HFFc6 (cell line): ENCODE results near the gene CDK6. TPM values are rescaled to one million over a fixed set of nuclear protein-coding genes. Genes with fewer than 3 reads are reported as not detected.
A peak's percentile ranks its signal among the peaks of the same experiment; 100 is the strongest.

Source experiments
- DNase-seq: peaks from one replicate; pipeline ENCODE4 v3.0.0-alpha.2; 2018
- H3K27ac Mint-ChIP-seq: 2 replicates; pipeline ENCODE4 v1.8.0; 2020; ENCODE audit warnings: mild to moderate bottlenecking, mixed read lengths
- H3K27me3 Mint-ChIP-seq: 2 replicates; pipeline ENCODE4 v1.8.0; 2021; ENCODE audit warnings: mild to moderate bottlenecking, moderate library complexity, mixed read lengths; ENCODE audit not compliant: insufficient read depth
- H3K36me3 Mint-ChIP-seq: 2 replicates; pipeline ENCODE4 v1.8.0; 2021; ENCODE audit warnings: low read depth, mixed read lengths
- H3K4me1 Mint-ChIP-seq: 2 replicates; pipeline ENCODE4 v1.8.0; 2020; ENCODE audit warnings: low read depth, mixed read lengths
- H3K4me3 Mint-ChIP-seq: 2 replicates; pipeline ENCODE4 v1.8.0; 2020; ENCODE audit warnings: mild to moderate bottlenecking, moderate library complexity, mixed read lengths
- H3K9me3 Mint-ChIP-seq: 2 replicates; pipeline ENCODE4 v1.8.0; 2020; ENCODE audit warnings: mild to moderate bottlenecking, mixed read lengths
- CTCF ChIP-seq: fragments of 200-600 bp; sonication (generic); IDR thresholded peaks from 2 replicates; pipeline ENCODE4 v1.5.0; 2021; ENCODE audit warnings: antibody characterized with exemption, mild to moderate bottlenecking
- total RNA-seq, 6 experiments: library from RNA; stranded (reverse); fragmentation: NEBNext Ultra II Directional; extraction: Animal tissue kit (Norgen Biotek cat#: 25700); gene quantifications; 2 replicates in 1 of 6; 3 replicates in 5 of 6; pipeline ENCODE4 v1.2.3, GENCODE V29; 2021

The CDK6 gene
- total RNA-seq, 6 experiments from 2014 or later, result 54.5 to 90.0 (median 58.9) TPM

DNA sequence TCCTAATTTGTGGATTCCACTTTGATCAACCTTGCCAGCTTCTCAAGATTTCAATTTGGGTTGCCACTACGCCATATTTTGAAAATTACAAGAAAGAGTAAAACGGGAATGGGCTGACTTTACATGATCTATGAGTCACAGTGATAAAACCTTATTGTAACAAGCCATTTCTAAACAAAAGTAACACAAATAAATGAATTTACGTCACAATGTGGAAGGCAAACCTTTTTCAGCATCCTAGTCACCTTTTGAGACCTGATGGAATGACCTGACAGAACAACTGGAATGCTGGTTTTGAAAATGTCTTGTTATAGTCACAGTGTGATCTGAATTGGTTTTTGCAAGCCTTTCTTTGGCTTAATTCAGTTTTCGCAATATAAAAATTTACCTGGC lies 85.9 kb downstream of the CDK6 start:
- no peak for DNase-seq
- Mint-ChIP-seq H3K9me3 (peaks cover 4% of the 10 kb centered on the region; the same call in 1 of the 2 replicates), H3K27ac (peak overlapping the region; percentile 78), H3K36me3 (peaks cover 50% of the 10 kb centered on the region), H3K4me1 (peaks cover 96% of the 10 kb centered on the region), H3K4me3 (peak overlapping the region; percentile 54), H3K27me3 (peaks cover 4% of the 10 kb centered on the region; the same call in 1 of the 2 replicates)
- no peak for TF ChIP-seq CTCF

DNA sequence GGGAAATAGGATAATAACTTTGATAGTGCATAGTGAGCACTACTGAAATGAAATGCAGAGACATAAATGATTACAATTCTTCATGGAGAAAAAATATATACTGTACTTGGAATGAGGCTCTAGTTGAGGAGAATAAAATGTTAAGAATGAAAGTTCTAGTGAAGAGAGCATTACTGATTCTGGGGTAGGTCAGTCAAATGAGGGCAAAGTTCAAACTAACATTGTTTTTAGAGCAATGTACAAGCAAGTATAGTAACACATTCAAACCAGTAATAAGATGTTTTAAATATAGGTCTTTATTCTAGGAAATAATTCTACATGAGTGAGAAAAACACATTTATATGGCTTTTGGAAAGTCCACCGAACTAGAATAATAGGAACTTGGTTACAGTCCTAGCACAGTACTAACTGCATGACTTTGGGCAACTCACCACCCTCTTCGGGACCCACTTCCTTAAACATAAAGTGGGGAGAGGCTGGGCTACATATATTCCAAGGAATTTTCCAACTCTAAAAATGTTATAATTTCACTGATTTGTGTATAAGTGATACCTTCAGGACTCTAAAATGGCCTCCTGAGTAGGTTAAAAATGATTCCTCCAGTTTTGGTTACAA lies 86.4 kb downstream of the CDK6 start:
- Mint-ChIP-seq H3K4me3 (peak overlapping the region; percentile 54), H3K27me3 (peaks cover 2% of the 10 kb centered on the region; the same call in 1 of the 2 replicates)

GRCh38 chr7:92749327-92749755 lies 87.0 kb downstream of the CDK6 start:
- Mint-ChIP-seq H3K27ac (peak overlapping the region; percentile 53), H3K4me1 (peaks cover 87% of the 10 kb centered on the region), H3K4me3 (peak overlapping the region; percentile 39), H3K36me3 (peaks cover 42% of the 10 kb centered on the region), H3K9me3 (peaks cover 4% of the 10 kb centered on the region; the same call in 1 of the 2 replicates), H3K27me3 (no peaks in the 10 kb centered on the region)
- DNase-seq, result no peak
- TF ChIP-seq CTCF, result no peak

More for the DNA sequence above, 86.4 kb downstream of the CDK6 start:
- peaks cover 48% of the 10 kb centered on the region for H3K36me3 Mint-ChIP-seq
- no peak for TF ChIP-seq CTCF
- peaks cover 4% of the 10 kb centered on the region; the same call in 1 of the 2 replicates for H3K9me3 Mint-ChIP-seq
- no peak for DNase-seq
- H3K27ac Mint-ChIP-seq, result peak overlapping the region; percentile 78
- H3K4me1 Mint-ChIP-seq, result peaks cover 93% of the 10 kb centered on the region

DNA sequence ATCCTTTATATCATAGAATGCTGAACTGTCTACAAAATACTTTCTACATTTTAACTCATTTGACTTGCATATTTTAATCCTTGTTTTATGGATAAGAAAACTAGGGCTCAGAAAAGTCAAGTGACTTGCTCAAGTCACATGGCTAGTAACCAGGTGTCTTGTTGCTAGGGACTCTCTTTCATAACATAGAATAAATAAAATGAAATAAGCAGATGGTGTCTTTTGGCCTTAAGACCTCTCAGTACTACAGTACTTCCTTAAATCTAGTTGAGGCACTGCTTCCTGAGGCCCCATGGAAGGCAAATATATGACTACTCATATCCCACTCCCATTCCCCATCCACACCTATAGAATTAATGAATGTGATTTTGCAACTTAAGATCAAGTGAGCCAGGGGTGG lies 87.9 kb downstream of the CDK6 start:
- Mint-ChIP-seq H3K4me1 (peaks cover 87% of the 10 kb centered on the region), H3K9me3 (peaks cover 4% of the 10 kb centered on the region; the same call in 1 of the 2 replicates), H3K4me3 (no peak overlapping the region), H3K27me3 (no peaks in the 10 kb centered on the region; the same call in 1 of the 2 replicates), H3K36me3 (peaks cover 42% of the 10 kb centered on the region), H3K27ac (peak overlapping the region; percentile 39; the same call in 1 of the 2 replicates)
- no peak for TF ChIP-seq CTCF
- no peak for DNase-seq

DNA sequence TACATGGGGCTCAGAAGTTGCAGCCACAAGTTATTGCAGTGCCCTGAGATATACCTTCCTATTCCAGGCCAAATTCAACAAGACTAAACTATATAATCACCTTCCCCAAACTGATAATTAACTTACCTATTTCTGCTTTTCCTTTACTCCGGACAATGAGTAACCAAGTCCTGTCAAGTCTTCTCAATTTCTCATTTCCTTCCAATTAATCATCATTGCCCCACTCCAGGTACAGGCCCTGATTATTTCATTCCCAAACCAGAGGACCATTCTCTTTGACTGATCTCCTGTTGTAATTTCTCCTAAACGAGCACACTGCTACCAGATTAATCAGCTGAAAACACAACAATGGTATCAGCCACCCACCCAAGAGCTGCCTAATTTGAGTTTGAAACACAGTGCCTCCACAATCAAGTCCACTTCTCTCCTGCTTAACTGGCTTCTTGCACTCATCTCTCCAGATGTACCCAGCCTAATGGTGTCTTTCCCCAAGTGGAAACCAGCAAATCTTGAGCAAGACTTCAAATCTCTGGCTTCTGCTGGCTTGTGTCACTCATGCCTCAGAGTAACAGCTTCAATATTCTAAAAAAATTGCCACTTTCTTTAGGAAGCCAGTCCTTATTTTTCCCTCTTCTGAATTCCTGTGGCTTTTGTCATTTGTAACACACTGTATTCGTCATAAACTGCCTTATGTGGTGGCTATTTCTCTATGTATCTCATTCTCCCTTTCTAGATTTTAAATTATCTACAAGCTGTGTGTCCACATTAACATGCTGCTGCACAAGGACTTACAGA lies 89.1 kb downstream of the CDK6 start:
- TF ChIP-seq CTCF, result no peak
- Mint-ChIP-seq H3K4me1 (peaks cover 87% of the 10 kb centered on the region), H3K36me3 (peaks cover 45% of the 10 kb centered on the region), H3K27me3 (no peaks in the 10 kb centered on the region; the same call in 1 of the 2 replicates), H3K27ac (peak overlapping the region; percentile 80), H3K4me3 (peak overlapping the region; percentile 76), H3K9me3 (peaks cover 4% of the 10 kb centered on the region; the same call in 1 of the 2 replicates)
- peak; percentile 41 for DNase-seq
